Eye (tissue), 1 donor: Measurements from ENCODE around the gene SULT1A1.
"Not testable (repeated sequence)": the region's sequence is repeated elsewhere in the genome, so short reads cannot be mapped to it uniquely, and the experiment has no call there.

Source experiments
- DNase-seq: peaks from one replicate; pipeline ENCODE4 v3.0.0-alpha.2; 2015

The SULT1A1 gene

DNA sequence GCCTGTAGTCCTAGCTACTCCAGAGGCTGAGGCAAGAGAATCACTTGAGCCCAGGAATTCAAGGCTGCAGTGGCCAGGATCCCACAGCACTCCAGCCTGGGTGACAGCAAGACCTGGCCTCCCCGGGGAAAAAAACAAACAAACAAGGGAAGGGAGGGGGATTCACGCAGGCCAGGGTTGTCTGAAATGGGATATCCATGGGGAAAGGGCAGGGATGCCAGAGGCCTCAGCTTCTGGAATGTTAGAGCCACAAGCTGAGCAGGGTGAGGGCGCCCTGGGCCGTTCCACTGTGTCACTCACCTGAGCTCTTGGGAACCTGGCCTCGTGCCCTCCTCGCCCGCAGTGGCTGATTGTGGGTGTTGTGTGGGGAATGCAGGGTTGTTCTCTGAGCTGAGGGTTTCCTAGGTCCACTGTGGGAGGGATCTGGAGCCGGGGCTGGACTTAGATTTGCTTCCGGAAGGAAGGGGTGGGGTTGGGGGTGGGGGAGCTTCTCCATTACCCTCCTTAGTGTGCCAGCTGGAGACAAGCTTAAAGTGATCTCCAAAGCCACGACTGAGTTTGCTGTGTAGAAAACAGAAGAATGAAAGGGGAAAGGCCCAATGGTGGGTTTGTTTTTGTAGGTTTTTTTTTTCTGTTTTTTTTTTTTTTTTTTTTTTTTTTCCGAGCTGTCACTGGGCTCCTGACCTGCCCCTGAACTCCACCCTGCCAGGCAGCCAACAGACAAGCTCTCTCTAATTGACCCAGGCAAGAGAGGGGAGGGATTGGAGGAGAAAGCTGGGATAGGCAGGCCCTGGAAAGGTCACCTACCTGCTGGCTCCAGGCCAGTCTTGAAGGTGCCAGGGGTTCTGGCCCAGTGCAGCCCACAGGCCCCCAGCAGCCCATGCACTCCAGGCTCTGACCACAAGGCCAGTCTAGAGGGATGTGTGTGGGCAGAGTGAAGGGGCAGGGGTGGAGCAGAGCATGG, at the start of gene SULT1A1:
SULT1A1 (minus strand) TSS at position 414 of the 964 bp plus-strand sequence. CDS start 1,189 bp downstream, outside the sequence.
- DNase-seq = peak; percentile 75

DNA sequence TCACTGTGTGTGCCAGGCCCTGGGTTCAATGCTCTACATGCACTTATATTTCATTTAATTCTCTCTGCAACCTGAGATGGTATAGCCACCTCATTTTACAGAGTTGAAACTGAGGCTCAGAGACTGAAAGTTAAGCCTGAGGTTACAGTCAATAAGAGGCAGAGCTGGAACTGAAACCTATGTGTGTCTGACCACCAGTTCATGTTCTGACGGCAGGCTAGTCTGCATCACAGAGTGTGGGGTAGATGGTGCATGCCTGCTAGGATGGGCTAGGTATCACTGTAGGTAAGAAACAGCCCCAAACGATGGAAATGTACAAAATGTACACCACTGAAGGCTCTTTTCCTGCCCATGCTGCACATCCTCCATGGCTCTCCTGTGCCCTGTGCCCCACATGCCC, 30.1 kb upstream of the SULT1A1 start:
- DNase-seq = not testable (repeated sequence)

DNA sequence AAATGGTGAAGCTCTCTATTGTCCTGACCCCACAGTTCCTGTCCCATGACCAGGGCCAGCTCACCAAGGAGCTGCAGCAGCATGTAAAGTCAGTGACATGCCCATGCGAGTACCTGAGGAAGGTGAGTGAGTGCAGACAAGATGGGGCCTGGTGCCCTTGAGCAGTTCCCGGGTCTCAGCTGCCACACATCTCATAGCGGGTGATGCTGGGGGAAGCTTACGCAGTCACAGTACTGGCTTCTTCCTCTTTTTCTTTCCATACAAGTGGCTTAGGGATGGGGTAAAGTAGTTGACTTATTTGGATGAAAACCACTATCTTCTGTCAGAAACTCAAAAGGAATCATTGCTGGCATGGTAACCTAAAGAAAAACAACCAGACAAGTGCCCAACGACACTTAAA, 28.5 kb upstream of the SULT1A1 start:
- DNase-seq = not testable (repeated sequence)

DNA sequence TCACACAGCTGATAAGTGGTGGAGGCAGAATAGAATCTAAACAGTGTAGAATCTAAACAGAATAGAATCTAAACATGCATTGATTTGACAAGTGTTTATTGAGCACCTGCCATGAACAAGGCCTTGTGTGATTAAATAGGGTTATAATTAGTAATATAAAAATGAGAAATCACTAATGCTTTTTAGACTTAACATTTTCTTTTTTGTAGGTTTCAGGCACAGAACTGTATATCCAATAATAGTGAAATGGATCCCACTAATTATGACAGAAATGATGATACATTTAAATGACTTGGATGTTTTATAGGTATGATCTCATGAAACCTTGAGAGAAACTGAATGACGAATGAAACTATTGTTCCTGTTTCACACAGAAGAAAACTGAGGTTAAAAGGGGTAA, 27.9 kb upstream of the SULT1A1 start, which contains the start of gene NPIPB8:
NPIPB8 (plus strand) TSS at position 301 of the 400 bp plus-strand sequence. CDS start 296 bp downstream, outside the sequence.
- not testable (repeated sequence) for DNase-seq

- DNase-seq = not testable (repeated sequence)
Observed at GRCh38 chr16:28636093-28636823, 26.4 kb upstream of the SULT1A1 start.

DNA sequence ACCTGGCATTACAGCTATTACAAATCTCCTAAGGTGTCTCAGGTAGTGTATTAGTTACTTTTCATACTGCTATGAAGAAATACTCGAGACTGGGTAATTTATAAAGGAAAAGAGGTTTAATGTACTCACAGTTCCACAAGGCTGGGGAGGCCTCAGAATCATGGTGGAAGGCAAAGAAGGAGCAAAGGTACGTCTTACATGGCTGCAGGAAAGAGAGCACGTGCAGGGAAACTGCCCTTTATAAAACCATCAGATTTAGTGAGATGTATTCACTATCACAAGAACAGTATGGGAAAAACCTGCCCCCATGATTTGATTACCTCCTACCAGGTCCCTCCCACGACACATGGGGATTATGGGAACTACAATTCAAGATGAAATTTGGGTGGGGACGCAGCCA, 21.1 kb upstream of the SULT1A1 start:
- not testable (repeated sequence) for DNase-seq

DNA sequence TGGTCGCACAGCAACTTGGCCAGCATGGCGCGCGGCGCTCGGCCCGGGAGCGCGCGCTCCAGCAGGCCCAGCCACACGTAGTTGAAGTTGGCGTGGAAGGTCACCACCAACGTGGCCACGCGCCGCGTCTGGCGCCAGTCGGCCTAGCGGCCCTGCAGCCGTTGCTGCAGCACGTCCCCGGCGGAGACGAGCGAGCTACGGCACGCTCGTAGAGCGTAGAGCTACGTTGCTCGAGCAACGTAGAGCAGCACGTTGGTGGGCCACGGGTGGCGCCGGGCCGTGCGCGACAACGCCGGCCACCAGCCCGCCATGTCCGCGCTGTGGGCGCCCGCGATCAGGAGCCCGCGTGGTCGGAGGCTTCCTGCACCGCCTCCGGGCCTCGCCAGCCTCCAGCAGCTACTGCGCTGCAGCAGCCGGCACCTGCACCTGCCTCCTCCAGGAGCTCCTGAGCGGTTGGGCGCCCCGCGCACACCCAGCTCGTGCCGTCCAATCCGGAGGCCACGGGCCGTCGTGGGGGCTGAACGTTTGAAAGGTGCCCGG, 13.4 kb upstream of the SULT1A1 start:
- peak; percentile 76 for DNase-seq

- not testable (repeated sequence) for DNase-seq
Observed at GRCh38 chr16:28622532-28623171, 12.8 kb upstream of the SULT1A1 start.

- peak; percentile 25 for DNase-seq
Observed at GRCh38 chr16:28621481-28622155, 11.8 kb upstream of the SULT1A1 start.

DNA sequence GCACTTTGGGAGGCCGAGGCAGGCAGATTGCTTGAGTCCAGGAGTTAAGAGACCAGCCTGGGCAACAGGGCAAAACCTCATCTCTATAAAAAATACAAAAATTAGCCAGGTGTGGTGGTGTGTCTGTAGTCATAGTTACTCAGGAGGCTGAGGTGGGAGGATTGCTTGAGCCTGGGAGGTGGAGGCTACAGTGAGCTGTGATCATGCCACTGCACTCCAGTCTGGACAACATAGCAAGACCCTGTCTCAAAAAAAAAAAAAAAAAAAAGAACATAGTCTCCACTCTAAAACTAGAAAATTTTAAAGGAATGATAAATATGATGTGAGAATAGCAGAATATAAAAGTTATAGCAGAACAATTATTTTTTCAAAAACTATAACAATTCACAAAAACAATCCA, 10.5 kb upstream of the SULT1A1 start:
- not testable (repeated sequence) for DNase-seq

- no peak for DNase-seq
Observed at GRCh38 chr16:28617874-28618273, 8.0 kb upstream of the SULT1A1 start.

DNA sequence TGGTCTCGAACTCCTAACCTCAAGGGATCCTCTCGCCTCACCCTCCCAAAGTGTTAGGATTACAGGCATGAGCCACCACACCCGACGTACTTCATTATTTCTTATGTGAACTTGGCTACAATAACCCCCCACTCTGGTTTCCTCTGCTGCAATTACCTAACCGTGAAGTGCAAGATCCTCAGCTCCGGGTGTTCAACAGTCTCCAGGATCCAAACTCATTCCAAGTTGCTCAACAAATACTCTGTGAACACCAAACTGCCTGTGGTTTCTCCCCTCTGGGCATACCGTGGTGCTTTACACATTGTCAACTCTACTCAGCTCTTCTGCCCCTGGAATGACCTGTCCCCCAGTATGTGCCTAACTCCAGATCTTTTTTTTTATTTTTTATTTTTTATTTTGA, 6.8 kb upstream of the SULT1A1 start:
- no peak for DNase-seq

GRCh38 chr16:28616224-28616577, 6.4 kb upstream of the SULT1A1 start:
- DNase-seq = not testable (repeated sequence)

DNA sequence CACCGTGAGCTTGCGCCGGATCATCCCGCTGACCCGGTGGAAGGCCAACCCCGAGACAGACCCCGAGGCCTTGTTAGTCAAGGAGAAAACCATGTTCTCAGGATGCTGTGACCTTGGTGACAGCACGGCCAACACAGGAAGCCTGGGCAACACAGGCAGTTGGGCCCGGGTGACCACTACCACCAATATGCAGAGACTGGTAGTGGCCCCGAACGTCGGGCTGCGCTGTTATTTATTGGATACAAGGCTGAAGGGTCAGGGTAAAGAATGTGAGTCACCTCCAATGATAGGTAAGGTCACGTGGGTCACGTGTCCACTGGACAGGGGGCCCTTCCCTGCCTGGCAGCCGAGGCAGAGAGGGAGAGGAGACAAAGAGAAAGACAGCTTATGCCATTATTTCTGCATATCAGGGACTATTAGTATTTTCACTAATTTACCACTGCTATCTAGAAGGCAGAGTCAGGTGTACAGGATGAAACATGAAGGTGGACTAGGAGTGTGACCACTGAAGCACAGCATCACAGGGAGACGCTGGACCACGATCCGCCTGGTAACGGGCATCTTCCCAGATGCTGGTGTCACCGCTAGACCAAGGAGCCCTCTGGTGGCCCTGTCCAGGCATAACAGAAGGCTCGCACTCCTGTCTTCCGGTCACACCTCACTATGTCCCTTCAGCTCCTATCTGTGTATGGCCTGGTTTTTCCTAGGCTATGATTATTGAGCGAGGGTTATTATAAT, 5.8 kb upstream of the SULT1A1 start:
- DNase-seq = peak; percentile 74

GRCh38 chr16:28614561-28614960, 4.7 kb upstream of the SULT1A1 start:
- DNase-seq = not testable (repeated sequence)

- not testable (repeated sequence) for DNase-seq
Observed at GRCh38 chr16:28613912-28614311, 4.1 kb upstream of the SULT1A1 start.

DNA sequence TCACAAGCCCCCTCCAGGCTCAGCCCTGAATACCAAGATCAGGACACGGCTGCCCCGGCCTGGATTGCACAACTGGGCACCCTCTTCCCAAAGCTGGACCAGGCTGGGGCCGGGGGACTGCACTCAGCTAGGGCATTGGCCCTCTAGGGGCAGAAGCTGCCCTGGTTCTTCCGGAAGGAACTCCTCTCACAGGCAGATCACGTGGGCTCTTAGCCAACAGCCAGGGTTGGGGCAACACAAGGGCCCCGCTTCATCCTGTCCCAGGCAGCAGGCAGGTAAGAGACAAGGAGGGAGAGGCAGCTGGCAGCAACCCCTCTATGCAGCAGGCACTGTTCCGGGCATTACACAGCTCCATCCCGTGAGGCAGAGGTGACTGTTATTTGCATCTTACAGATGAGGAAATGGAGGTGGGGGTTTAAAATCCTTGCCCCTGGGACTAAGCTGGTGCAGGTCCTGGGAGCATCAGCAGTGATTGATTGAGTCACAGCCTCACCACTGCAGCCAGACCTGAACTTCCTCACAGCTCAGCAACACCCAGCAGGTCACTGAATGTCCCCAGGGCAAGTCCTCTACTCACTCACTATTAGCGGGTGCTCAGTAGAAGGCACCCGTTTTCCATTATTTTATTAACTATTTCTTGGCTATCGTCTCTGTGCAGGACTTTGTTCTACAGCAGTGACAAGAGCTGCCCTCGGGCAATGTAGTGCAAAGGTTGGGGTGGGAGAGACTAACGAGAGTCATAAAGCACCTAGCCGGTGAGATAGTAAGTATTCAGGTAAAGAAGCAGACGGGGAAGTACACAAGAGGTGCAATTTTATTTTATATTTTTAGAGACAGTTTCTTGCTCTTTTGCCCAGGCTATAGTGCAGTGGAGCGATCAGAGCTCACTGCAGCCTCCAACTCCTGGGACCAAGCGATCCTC, 2.8 kb upstream of the SULT1A1 start:
- not testable (repeated sequence) for DNase-seq

DNA sequence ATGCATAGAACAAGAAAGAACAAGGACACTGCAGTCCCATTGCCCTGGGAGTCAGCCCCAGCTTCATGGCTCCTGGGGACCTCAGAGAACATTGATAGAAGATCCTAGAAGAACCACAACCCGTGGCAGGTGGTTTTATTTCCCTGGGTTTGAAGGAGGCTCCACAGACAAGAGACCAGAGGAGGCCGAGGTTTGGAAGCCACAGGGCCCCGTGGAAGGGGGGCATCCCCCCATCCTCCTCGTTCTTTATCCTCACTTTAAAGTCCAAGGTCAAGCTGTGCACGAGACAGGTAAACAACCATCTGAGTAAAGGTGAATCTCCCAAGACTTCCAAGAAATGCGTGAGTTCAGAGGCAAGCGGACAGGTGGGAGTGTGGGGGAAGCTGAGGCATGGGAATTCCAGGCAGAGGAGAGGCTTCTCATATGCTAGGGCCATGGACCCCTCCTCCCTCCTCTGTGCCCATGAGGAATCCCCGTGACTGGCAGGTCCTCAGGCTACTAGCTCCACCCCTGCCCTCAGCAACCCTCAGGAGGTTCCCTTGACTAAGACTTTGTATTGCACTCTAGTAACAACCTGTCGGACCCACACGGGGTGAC, 849 bp upstream of the SULT1A1 start:
- peak; percentile 29 for DNase-seq

DNA sequence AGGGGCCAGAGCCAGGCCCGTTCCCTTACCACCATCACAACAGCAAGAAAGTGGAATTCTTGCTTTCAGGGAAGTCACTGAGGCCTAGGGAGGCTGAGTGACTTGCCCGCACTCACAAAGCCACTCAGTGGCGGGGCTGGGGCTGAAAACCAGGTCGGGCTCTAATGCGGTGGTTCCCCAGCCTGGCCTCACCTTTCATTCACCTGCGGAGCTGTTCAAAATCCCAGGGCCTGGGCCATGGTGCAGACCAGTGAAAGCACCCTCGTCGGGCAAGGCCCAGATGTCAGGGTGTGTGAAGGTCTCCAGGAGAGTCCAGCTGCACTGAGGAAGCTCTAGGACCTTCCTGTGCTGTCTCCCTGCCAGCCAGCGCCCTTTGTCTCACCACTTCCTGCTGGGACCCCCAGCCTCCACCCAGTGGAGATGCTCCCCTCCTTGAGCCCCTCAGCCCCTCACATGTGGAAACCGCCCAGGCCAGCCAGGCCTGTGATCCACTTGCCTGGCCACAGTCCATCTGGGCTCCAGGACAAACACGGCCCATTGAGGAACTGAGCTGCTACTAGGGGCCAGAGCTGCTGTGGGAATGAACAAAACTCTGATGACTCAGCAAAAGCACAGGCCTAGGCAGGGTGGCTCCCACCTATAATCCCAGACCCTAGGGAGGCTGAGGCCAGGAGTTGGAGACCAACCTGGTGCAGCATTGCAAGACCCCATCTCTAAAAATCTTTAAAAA, 812 bp downstream of the SULT1A1 start:
- DNase-seq = not testable (repeated sequence)
